GM19193 (cell line): ENCODE results near the gene ST8SIA4.

ENCODE experiments used
- POLR2A ChIP-seq: IDR thresholded peaks from 4 replicates; pipeline ENCODE4 v1.6.1; 2011; ENCODE audit not compliant: insufficient read depth, insufficient read length; ENCODE audit errors: extremely low read depth

The ST8SIA4 gene

DNA sequence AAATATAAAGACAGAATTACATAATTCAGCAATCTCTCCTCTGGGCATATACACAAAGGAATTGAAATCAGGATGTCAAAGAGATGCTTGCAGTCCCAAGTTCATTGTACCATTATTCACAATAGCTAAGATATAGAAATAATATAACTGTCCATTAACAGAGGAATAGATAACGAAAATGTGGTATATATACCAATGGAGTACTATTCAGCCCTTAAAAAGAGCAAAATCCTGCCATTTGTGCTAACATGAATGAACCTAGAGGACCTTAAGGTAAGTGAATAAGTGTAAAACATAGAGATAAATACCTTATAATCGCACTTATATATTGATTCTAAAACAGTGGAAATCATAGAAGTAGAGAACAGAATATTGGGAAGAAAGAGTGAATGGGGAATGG lies 7.0 kb downstream of the ST8SIA4 start:
- no peak for TF ChIP-seq POLR2A

DNA sequence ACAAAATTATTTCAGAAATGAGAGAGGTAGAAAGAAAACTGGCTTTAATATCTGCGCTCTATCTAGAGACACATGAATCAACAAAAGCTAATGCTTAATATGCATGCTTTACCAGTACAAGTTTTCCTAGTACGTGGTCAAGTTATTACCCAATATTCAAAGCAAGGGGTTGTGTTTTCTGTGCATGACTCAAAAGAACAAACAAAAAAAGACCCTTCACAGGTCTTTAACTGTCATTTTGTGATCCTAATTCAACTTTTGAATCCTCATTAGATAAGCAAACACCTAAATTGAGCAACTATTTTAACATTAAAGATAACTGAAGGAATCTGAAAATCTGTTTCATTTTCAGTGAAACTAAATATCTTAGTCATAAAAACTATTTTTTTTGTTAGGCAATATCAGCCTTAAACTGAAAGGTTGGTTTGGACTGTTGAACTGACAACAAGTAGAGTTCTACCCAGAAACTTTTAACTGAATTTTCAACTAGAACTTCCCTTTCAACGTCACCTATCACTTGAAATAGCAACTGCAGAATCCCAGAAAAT lies 12.5 kb downstream of the ST8SIA4 start:
- no peak for TF ChIP-seq POLR2A

DNA sequence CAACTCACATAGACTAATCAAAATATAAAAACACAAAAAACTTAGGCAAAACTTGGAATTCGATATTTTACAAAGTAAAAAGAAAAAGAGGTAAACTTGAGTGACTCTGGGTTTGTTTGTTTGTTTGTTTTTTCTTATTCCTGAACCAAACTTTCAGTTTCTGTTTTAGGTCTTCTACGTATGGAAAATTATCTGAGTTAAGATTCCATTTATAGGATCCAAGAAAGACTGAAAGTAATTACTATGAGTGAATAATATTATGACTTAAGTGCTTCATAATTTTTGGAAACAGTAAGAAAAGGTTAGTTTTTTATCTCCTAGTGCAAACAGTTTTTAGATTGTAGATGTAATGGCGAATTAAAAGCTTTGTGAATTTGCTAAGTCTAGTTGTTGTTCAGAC lies 13.2 kb downstream of the ST8SIA4 start:
- no peak for TF ChIP-seq POLR2A

DNA sequence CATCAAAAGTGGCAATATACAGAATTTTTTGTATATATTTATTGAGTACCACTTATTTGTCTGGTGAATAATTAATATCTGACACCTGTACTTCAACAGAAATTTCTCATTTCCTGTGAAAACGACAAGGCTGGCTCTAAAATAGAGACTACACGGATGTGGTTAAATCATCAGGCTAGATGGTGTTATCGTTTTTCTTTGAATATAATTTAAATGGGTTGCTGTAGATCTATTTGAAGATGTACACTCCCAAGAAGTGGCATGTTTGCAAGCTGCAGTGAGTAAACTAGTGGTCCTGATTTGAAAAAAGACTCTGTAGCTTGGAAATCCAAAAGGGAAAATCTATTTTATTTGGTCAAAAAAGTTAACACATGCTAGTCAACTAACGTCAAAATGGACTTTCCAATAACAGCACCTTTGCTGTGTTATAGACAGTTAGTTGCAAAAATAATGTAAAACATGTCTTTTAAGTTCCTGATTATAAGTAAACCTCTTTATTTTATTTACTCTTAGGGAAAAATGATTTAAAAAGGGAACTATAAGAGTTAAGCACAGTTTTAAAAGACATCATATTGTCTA lies 13.8 kb downstream of the ST8SIA4 start:
- no peak for TF ChIP-seq POLR2A

DNA sequence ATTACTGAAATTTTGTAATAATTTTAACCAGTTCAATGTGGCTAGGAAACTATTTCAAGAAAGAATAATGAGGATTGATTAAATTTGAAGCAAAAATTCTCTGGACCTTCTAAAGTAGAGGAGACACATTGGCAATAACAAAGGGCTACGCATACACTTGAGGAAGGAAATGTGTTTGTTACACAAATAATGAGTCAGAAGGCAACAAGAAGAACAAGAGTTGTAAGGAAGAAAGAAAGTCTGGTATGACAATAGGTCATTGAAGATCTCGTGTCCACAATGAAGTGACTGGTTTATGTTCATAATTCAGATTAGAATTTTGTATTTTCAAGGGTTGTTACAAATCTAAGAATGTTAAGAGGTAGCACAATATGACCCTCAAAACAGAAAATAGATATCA lies 25.8 kb downstream of the ST8SIA4 start:
- TF ChIP-seq POLR2A: no peak

DNA sequence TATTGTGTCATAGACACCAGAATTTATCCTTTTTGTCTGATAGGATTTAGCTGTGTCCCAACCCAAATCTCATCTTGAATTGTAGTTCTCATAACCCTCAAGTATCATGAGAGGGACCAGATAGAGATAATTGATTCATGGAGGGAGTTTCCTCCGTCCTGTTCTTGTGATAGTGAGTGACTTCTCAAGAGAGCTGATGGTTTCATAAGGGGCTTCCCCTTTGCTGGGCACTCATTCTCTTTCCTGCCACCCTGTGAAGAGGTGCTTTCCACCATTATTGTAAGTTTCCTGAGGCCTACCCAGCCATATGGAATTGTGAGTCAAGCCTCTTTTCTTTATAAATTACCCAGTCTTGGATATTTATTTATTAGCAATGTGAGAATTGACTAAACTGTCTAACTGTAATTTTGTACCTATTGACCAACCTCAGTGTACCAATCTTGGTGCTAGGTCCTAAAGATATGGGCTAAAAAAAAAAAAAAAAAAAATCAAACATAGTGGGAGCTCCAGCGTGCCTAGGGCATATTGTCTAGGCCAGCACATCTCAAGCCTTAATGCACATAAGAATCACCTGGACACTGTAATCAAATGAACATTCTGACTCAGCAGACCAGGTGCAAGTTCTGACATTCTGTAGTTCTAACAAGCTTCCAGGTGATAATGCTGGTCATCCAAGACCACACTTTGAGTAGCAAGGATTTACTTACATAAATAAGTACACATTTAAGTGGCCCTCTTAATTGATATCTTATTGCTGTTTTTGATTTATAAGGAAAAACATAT lies 30.5 kb downstream of the ST8SIA4 start:
- no peak for TF ChIP-seq POLR2A

DNA sequence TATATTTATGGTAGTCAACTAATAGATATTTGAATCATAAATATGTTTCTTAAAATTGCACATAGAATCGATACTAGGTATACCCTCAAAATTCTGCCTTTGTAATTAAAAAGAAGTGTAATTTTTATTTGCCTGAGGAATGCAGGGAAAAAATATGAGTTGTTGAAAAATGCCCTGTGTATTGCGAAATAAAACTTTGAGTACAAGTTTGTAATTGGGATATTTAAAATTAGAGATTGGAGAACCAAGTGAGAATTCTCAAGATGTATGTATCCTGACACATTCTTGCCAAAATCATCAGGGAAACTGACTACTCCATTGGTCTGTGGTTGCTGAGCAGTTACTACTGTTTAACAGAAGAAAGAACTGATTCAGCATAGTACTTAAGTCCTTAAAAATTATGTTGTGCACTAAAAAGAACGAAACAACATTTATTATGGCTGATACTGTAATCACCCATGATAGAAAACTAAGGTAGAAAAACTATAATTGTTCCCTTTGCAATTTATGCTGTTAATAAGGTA lies 36.0 kb downstream of the ST8SIA4 start:
- no peak for TF ChIP-seq POLR2A

DNA sequence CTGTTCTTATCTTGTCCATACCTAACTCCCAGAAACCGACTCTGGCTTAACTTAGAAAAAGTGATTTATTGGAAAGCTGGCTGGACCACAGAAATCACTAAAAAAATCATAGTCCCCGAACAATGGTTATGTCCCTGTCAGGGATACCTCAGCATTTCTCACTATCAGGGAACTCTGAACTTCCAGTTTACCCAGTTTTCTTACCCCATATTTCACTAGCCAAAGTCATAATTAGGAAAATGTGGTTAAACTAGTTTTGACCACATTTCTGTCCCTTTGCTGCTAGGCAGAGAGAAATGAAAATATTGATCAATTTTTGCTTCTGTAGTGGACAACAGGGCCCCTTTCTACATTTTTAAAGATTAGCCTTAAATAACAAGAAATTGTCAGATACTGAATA lies 38.2 kb downstream of the ST8SIA4 start:
- TF ChIP-seq POLR2A: no peak

DNA sequence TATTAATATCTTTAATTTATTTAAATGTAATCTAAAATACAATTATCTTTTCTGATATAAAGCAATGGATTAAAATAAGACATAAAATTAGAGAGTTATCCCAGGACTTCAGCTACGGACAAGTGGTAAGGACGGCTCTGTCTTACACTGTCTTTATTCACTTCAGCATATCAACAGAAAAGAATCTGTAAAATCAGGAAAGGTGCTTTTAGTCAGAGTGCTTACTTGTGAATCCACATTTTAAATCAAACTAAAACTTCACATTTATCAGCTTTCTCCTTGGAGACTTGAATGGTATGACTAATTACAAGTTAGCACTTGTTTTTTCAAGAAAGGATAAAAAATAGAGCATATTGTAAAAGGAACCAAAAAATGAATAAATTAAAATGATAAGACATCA lies 39.3 kb downstream of the ST8SIA4 start:
- no peak for TF ChIP-seq POLR2A

DNA sequence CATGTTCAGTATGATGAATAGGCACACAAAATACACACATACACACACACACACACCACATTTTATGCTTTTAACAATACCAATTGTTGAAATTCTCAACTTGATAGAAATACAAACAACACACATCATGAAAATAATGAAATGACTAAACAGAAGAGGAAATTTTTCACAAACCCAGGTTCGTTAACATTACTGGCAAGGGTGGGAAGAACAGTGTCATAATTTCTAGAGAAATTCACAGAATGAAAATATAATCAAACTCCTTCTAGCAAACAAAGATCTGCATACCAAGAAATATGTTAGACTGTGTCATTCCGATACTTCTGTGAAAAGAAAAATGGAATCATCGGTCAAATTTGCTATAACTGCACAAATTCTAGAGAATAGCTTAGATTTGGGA lies 41.9 kb downstream of the ST8SIA4 start:
- TF ChIP-seq POLR2A: no peak

DNA sequence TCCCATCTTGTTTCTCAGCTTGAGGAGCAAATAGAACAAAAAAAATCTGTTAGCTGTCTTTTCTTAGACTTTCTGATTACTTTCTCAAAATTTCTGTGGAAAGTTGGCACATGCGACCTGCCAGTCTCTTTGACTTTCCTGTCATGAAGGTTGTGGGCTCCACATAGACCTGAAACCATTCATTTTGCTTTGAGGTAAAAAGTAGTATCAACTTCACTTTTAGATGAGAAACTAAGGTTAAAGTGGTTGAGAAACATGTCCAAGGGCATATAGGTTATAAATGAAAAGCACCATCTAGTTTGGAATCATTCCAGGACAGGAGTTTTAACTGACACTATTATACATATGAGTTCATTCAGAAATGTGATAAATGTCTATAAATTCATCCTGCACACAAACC lies 42.7 kb downstream of the ST8SIA4 start:
- TF ChIP-seq POLR2A: no peak

DNA sequence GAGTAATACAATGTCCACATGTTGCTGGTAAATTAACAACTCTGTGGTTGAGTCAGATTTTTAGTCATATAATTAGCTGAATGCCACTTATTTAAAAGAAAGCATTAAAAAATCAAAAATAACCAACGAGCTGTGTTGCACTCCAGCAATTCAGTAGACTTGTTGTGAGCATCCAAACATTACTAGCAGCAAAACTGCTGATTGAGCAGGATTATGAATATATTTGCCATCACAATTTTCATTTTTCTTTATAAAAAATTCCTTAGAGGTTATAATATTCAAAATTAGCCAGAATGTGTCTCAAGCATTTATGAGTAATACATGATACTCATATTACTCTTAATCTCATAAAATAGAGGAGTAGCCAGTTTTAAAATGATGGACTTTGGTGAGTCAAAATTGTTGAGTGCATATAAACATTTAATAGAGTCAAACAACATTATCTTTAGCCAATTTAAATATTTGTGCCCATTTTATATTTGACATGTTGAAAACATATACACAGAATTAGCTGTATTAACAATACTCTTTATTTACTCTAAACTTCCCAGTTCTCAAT lies 44.0 kb downstream of the ST8SIA4 start:
- TF ChIP-seq POLR2A: no peak

DNA sequence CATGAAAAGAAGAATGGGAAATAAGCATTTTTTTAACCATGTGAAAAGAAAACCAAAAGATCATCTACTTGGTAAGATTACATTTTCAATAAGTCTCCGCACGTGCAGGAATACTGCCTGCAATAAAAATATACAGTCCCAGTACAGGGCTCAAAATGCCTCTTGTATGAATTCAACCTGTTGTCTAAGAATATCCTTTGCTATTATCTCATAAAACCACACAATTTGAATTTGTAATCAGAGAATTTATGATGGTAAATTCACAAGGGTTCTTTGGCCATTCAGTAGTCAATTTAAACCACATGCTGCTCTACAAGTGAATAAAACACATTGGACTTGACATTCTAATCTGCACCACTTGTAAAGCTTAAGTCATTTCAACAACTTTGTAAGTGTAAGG lies 46.6 kb downstream of the ST8SIA4 start:
- no peak for TF ChIP-seq POLR2A

DNA sequence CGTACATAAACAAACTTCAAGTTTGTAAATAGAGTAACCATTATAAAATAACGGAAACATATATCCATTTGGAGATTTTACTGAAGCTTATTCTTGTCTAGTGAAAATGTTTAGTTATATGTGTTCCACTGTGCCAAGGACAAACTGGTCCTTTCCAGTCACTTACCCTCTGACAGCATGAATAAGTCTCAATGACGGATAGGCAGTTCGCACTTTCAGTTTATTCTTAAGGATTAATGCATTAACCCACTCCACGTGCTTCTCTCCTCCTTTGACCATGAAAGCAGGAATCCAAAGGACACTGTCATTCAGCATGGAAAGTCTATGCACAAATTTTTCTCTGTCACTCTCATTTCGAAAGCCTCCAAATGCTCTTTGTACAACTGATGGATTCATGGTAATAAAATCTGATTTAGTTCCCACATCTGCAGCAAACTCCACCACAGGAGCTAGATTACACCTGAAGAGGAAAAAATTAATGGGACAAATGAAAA lies 47.1 kb downstream of the ST8SIA4 start:
- no peak for TF ChIP-seq POLR2A

DNA sequence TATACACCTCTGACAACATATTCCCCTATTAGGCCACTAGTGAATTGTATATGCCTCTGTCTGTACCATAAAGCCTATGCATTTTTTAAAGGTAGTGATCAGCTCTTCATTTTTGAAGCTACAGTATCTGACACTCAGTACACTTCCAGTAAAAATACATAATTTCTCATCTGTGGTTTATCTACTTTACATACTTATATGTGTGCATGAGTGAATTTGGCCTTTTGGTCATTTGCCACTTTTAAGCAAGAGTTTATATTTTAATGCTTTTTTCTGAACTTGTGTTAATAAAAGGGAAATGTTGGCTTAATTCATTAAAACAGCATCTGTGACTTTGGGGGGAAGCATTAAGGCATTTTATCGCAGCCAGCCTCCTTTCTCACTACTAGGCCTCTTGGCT lies 47.8 kb downstream of the ST8SIA4 start:
- TF ChIP-seq POLR2A: no peak

DNA sequence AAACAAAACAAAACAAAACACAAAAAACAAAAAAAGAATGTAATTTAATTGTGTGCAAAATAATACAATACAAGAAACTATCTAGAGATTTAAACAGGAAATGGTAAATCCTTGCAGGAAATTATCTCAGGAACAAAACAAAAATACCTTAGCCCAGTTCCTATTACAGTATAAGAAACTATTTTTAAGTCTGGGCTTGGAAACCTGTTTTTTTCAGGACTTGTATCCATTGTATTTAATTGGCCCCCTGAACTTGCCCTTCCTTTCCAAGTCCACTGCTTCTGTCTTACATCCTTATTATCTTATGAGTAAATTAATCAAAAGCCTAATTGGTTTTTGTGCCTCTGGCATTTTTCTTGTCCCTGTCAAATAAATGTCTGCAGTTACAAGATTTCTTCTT lies 48.5 kb downstream of the ST8SIA4 start:
- no peak for TF ChIP-seq POLR2A

DNA sequence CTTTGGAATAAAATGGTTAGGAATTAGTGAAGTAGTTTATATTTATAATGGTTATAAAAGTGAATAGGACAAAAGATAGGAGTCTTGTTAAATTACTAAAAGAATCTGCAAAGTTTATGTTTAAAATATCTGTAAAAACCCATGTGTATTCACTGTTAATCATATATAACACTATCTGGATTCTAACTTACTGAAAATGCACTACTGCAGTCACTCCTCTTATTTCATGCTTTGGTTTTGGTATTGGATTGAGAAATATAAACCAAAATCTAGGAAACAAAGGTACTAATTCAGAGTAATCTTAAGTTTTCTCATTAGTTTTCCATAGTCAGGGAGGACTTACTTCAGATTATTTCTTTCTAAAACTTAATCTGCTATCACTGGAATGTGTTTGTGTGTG lies 49.5 kb downstream of the ST8SIA4 start:
- TF ChIP-seq POLR2A: no peak

DNA sequence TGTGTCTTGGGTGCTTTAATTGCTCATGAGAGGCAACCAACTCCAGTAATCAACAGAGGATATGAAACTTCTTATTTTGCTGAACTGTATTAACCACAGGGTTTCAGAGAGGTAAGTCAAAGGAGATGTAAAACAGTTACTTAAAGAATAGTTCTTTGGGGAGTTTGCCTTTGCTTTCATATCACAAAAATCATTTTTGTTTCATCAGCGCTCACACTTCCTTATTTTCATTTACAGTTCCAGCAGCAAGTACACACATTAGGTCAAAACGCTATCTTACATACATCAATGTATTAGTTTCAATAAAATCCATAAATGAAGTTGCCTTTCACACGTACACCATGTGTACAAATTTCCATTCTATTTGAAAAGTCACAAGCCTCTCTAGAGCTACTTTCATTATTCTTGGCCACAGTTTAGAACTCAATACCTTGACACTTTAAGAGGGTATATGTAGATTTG lies 50.1 kb downstream of the ST8SIA4 start:
- TF ChIP-seq POLR2A: no peak
